Upper lobe of right lung (tissue), 1 donor: ENCODE results near the gene SHISAL1. TPM values are rescaled to one million over a fixed set of nuclear protein-coding genes. Genes with fewer than 3 reads are reported as not detected.
A peak's percentile ranks its signal among the peaks of the same experiment; 100 is the strongest.
"Not testable (repeated sequence)": the region's sequence is repeated elsewhere in the genome, so short reads cannot be mapped to it uniquely, and the experiment has no call there.

ENCODE experiments used
- ATAC-seq: fragments of 200-7000 bp; cut with Tn5 transposase; one replicate; pipeline ENCODE4 v1.9.1; 2020; ENCODE audit warnings: mild to moderate bottlenecking, moderate library complexity
- DNase-seq: peaks from one replicate; pipeline ENCODE4 v3.0.0-alpha.2; 2020
- H3K27ac ChIP-seq: fragments of 200-600 bp; one replicate; pipeline ENCODE4 v1.8.0; 2022
- H3K27me3 ChIP-seq: fragments of 200-600 bp; one replicate; pipeline ENCODE4 v1.8.0; 2022; ENCODE audit warnings: mild to moderate bottlenecking
- H3K36me3 ChIP-seq: fragments of 200-600 bp; one replicate; pipeline ENCODE4 v1.8.0; 2022
- H3K4me1 ChIP-seq: fragments of 200-600 bp; one replicate; pipeline ENCODE4 v1.8.0; 2022
- H3K4me3 ChIP-seq: fragments of 200-600 bp; one replicate; pipeline ENCODE4 v1.8.0; 2022; ENCODE audit warnings: mild to moderate bottlenecking
- H3K9me3 ChIP-seq: fragments of 200-600 bp; one replicate; pipeline ENCODE4 v1.8.0; 2022
- intact Hi-C: fragments of 100-400 bp; cut with DNase I; formaldehyde crosslinking; loops from one replicate; pipeline ENCODE4 v1.11.0; 2022
- total RNA-seq: library from RNA; stranded (reverse); fragmentation: NEBNext Ultra II Directional; extraction: Animal tissue kit (Norgen Biotek cat#: 25700); gene quantifications from one replicate; pipeline ENCODE4 v1.2.1, GENCODE V29; 2021
- TF ChIP-seq, protein P1 (sequence below): fragments of 200-600 bp; IDR thresholded peaks from one replicate; pipeline ENCODE4 v1.8.0; 2022; ENCODE audit warnings: antibody characterized with exemption
- donor health status: DM: no; HTN: yes; CAD: no; lungs with severe emphysema.

Gene SHISAL1
- total RNA-seq, 1 donor from 2014 or later: 1.0 TPM

DNA sequence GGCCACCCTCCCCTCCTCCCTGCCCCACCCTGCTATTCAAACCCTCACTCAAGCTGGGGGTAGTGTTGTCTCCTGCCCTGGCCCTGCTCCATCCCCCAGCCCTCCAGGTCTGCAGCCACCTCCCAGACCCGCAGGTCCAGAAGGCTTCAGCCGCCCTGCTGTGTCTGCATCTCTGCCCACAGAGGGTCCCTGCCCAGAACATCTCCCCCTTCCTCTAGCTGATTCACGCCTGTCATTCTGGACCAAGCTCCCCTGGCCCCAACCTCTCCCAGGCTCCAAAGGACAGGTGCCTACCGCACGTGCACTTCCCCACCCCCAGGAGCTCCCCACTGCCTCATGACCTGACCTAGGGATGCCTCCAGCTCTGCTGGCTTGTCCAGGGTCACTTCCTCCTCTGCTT lies 16.0 kb upstream of the SHISAL1 start:
- TF ChIP-seq, protein P1, sequence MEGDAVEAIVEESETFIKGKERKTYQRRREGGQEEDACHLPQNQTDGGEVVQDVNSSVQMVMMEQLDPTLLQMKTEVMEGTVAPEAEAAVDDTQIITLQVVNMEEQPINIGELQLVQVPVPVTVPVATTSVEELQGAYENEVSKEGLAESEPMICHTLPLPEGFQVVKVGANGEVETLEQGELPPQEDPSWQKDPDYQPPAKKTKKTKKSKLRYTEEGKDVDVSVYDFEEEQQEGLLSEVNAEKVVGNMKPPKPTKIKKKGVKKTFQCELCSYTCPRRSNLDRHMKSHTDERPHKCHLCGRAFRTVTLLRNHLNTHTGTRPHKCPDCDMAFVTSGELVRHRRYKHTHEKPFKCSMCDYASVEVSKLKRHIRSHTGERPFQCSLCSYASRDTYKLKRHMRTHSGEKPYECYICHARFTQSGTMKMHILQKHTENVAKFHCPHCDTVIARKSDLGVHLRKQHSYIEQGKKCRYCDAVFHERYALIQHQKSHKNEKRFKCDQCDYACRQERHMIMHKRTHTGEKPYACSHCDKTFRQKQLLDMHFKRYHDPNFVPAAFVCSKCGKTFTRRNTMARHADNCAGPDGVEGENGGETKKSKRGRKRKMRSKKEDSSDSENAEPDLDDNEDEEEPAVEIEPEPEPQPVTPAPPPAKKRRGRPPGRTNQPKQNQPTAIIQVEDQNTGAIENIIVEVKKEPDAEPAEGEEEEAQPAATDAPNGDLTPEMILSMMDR: no peak
- ATAC-seq (no peak), DNase-seq (no peak)
- Histone ChIP-seq H3K27ac (no peak overlapping the region), H3K9me3 (no peaks in the 10 kb centered on the region), H3K4me1 (peaks cover 6% of the 10 kb centered on the region), H3K27me3 (peaks cover 58% of the 10 kb centered on the region), H3K4me3 (no peak overlapping the region), H3K36me3 (no peaks in the 10 kb centered on the region)
- intact Hi-C loops: no loop called here

DNA sequence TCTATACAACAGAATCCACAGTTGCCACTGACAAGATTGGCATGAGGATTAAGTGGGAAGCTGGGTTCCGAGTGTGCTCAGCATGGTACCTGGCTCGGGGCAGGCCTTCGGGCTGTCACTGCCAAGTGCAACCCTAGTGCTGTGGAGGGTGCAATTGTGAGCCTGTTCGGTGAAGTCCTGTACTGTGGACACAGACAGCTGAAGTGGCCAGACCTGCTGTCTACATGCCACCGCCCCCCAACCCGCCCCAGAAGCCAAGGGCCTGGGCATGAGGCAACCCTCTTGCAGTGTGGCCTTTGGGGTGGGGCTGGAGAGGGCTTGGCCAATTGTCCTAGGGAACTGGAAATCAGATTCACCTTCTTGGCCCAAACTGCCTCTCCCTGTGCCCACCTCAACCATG lies 15.6 kb upstream of the SHISAL1 start:
- DNase-seq: peak; percentile 77

DNA sequence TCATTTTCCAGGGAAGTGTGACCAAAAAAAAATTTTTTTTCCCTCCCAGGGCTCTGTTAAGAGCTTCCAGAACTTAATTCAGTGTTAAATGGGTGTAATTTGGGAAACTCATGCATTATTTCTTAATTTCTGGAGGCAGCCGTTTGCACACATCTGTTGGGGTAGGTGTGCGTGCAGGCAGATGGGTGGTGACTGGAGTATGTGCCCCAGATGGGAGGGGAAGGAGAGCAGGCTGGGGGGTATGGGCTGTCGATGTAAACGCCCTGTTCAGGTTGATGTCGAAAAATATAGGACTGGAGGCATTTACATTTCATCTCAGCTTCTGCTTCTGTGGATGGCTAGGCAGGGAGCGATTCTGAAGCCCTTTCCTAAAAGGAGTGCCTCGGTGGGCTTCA lies 13.7 kb upstream of the SHISAL1 start:
- TF ChIP-seq, protein P1: no peak
- H3K9me3 ChIP-seq: no peaks in the 10 kb centered on the region
- H3K36me3 ChIP-seq: no peaks in the 10 kb centered on the region
- peaks cover 40% of the 10 kb centered on the region for H3K27me3 ChIP-seq
- no peak overlapping the region for H3K27ac ChIP-seq
- DNase-seq (no peak), ATAC-seq (no peak)
- H3K4me1 ChIP-seq: peaks cover 6% of the 10 kb centered on the region
- H3K4me3 ChIP-seq: peak overlapping the region; percentile 56
- intact Hi-C loops: no loop called here

More for the DNA sequence above, 15.6 kb upstream of the SHISAL1 start:
- H3K4me1 ChIP-seq: peaks cover 6% of the 10 kb centered on the region
- H3K9me3 ChIP-seq: no peaks in the 10 kb centered on the region
- no peak overlapping the region for H3K27ac ChIP-seq
- peaks cover 53% of the 10 kb centered on the region for H3K27me3 ChIP-seq
- peak; percentile 66 for ATAC-seq
- intact Hi-C loops: no loop called here
- H3K4me3 ChIP-seq: no peak overlapping the region
- no peaks in the 10 kb centered on the region for H3K36me3 ChIP-seq
- TF ChIP-seq, protein P1: no peak

DNA sequence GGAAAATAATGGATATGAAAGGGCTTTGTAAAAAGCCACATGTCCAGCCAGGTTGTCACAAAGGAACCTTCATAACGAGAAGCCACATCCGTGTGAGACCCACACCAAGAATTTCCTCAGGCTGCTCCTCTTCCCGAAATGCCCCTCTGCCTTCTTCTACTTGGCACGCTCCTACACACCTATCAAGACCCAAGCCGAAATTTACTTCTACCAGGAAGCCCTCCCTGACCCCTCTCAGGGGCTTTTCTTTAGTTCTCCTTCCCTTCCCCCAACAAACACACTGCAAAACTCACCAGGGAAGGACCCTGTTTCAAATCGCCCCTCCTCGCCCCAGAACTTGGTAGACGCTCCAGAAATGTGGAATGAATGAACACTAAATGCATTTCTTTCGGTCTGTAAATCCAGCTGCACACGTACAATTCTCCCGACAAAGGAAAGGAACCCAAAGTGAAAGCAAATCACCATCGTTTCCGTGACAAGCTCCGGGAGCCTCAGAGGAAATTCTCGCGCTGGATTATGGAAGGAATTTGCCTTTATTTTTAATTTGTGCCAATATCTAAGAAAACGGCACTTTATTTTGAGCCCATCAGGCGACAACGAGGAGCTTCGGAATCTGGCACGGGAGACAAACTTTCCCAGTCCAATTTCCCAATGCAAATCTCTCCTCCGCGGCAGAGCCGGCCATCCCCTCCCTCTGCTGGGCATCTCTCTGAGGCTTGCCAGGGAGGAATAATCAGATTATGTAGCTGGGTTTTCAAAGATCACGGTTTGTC lies 13.2 kb upstream of the SHISAL1 start:
- intact Hi-C loops: no loop called here
- DNase-seq: no peak
- Histone ChIP-seq H3K4me3 (peak overlapping the region; percentile 56), H3K36me3 (no peaks in the 10 kb centered on the region), H3K9me3 (no peaks in the 10 kb centered on the region), H3K27ac (no peak overlapping the region), H3K4me1 (peaks cover 6% of the 10 kb centered on the region), H3K27me3 (peaks cover 38% of the 10 kb centered on the region)
- TF ChIP-seq, protein P1: peak; percentile 13
- no peak for ATAC-seq

DNA sequence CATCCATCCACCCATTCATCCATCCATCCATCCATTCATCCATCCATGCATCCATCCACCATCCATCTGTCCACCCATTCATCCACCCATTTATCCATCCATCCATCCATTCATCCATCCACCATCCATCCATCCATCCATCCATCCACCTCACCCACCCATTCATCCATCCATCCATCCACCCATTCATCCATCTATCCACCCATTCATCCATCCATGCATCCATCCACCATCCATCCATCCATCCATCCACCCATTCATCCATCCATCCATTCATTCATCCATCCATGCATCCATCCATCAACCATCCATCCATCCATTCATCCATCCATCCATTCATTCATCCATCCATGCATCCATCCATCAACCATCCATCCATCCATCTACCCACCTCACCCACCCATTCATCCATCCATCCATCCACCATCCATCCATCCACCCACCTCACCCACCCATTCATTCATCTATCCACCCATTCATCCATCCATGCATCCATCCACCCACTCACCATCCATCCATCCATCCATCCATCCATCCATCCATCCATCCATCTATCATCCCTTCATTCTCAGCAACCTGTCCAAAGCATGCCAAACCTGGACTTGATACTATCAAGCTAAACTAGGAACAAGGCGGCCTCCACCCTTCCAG lies 10.5 kb upstream of the SHISAL1 start:
- DNase-seq, H3K4me3 ChIP-seq, H3K9me3 ChIP-seq, H3K4me1 ChIP-seq, H3K27ac ChIP-seq, ATAC-seq, H3K36me3 ChIP-seq, intact Hi-C loops: not testable (repeated sequence)
- H3K27me3 ChIP-seq: peaks cover 11% of the 10 kb centered on the region

DNA sequence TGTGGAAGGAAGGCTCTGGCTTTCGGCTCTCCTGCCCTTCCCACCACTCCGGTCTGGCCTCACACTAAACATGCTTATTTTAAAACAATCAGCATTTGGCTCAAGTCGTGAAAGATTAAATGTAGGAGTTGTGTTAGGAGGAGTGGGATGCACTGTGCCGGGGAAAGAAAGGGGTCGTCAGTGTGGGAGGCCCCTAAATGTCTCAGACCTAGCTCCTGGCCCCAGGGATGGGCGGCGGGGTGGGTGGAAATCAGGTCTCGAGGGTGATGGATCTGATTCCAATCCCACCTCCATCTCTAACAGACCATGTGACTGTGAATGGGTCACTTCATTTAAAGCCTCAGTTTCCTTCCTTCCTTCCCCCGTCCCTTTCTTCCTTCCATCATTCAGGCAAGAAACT lies 6.9 kb upstream of the SHISAL1 start:
- H3K27ac ChIP-seq: no peak overlapping the region
- intact Hi-C loops: no loop called here
- peaks cover 3% of the 10 kb centered on the region for H3K27me3 ChIP-seq
- ATAC-seq (no peak), DNase-seq (no peak)
- H3K9me3 ChIP-seq: no peaks in the 10 kb centered on the region
- no peak overlapping the region for H3K4me3 ChIP-seq
- H3K4me1 ChIP-seq: no peaks in the 10 kb centered on the region
- H3K36me3 ChIP-seq: no peaks in the 10 kb centered on the region
- TF ChIP-seq, protein P1: no peak
